A549 (cell line): ENCODE results near the gene SLC35F3. TPM values are rescaled to one million over a fixed set of nuclear protein-coding genes. Genes with fewer than 3 reads are reported as not detected.

Experiments
- ATAC-seq, 2 experiments: fragments of 200-7000 bp in 1 of 2; fragments of >200 bp in 1 of 2; cut with Nextera tagmentation in 1 of 2; cut with Tn5 transposase in 1 of 2; 3 replicates each; pipeline versions ENCODE4 v1.8.0 to v1.9.1; 2018 to 2020; ENCODE audit warnings: mild to moderate bottlenecking in 1 of 2, moderate library complexity in 1 of 2
- CTCF ChIA-PET: fragments of 300-600 bp; sonication (Branson Sonifier 250); formaldehyde crosslinking; extraction: SDS; loops from one replicate; lab custom pipeline; 2021; ENCODE audit warnings: antibody characterized with exemption, inconsistent platforms; lab: Yijun Ruan, JAX
- POLR2A ChIA-PET: fragments of 350-600 bp; formaldehyde crosslinking; extraction: SDS; loops from one replicate; lab custom pipeline; 2021; ENCODE audit warnings: antibody characterized with exemption, inconsistent platforms; lab: Yijun Ruan, JAX
- DNase-seq, 2 experiments: peaks; one replicate each; pipeline versions ENCODE4 v3.0.0 to v3.0.0-alpha.2; 2011 to 2016; ENCODE audit warnings: low read depth in 1 of 2, low spot score in 1 of 2
- FAIRE-seq: peaks from 2 replicates; lab custom pipeline; 2011; peaks lifted over from hg19 to GRCh38; lab: Jason Lieb, UNC
- H3K27ac ChIP-seq, 2 experiments: fragments of >200 bp; sonication (Bioruptor Twin); formaldehyde crosslinking; 3 replicates each; pipeline ENCODE4 v1.5.1; 2016 to 2017
- H3K4me1 ChIP-seq: fragments of >200 bp; sonication (Bioruptor Twin); formaldehyde crosslinking; 3 replicates; pipeline ENCODE4 v1.6.1; 2016
- H3K4me2 ChIP-seq: fragments of >200 bp; sonication (Bioruptor Twin); formaldehyde crosslinking; 3 replicates; pipeline ENCODE4 v1.6.1; 2016
- H3K4me3 ChIP-seq: fragments of >200 bp; sonication (Bioruptor Twin); formaldehyde crosslinking; 3 replicates; pipeline ENCODE4 v1.5.1; 2016
- H3K9me3 ChIP-seq: fragments of >200 bp; sonication (Bioruptor Twin); formaldehyde crosslinking; 3 replicates; pipeline ENCODE4 v1.6.1; 2016
- BHLHE40 ChIP-seq: IDR thresholded peaks from 2 replicates; pipeline ENCODE4 v1.6.1; 2012; ENCODE audit warnings: low read depth, low read length, inconsistent platforms
- CBX2 ChIP-seq: fragments of 200-600 bp; sonication (generic); IDR thresholded peaks from 2 replicates; pipeline ENCODE4 v1.6.1; 2016; ENCODE audit warnings: low read depth, mild to moderate bottlenecking, borderline replicate concordance
- CEBPB ChIP-seq, 2 experiments: fragments of >200 bp in 1 of 2; sonication (Bioruptor Twin) in 1 of 2; formaldehyde crosslinking in 1 of 2; IDR thresholded peaks; 2 replicates each; pipeline ENCODE4 v1.6.1; 2012 to 2016
- CHD2 ChIP-seq: fragments of 150-350 bp; IDR thresholded peaks from 2 replicates; pipeline ENCODE4 v1.6.1; 2014; ENCODE audit warnings: low read length; ENCODE audit not compliant: partially characterized antibody
- E2F6 ChIP-seq: IDR thresholded peaks from 2 replicates; pipeline ENCODE4 v1.6.1; 2012; ENCODE audit warnings: low read depth, borderline replicate concordance
- EHF ChIP-seq: fragments of 250-450 bp; sonication (Bioruptor Pico); IDR thresholded peaks from 2 replicates; pipeline ENCODE4 v1.5.0; 2020; ENCODE audit warnings: mild to moderate bottlenecking
- EHMT2 ChIP-seq: fragments of 200-600 bp; sonication (generic); IDR thresholded peaks from 2 replicates; pipeline ENCODE4 v1.6.1; 2016; ENCODE audit warnings: antibody characterized with exemption, low read depth, mild to moderate bottlenecking, moderate library complexity
- EP300 ChIP-seq, 2 experiments: fragments of >200 bp; sonication (Bioruptor Twin); formaldehyde crosslinking; IDR thresholded peaks; 2 replicates in 1 of 2; 3 replicates in 1 of 2; pipeline ENCODE4 v1.6.1; 2016 to 2017
- ESRRA ChIP-seq: fragments of 150-350 bp; IDR thresholded peaks from 2 replicates; pipeline ENCODE4 v1.6.1; 2014; ENCODE audit warnings: mild to moderate bottlenecking, low read length, borderline replicate concordance
- FOXS1 ChIP-seq: fragments of 250-450 bp; sonication (Bioruptor Pico); IDR thresholded peaks from 2 replicates; pipeline ENCODE4 v1.5.0; 2020; ENCODE audit warnings: mild to moderate bottlenecking, moderate library complexity
- GATA3 ChIP-seq: IDR thresholded peaks from 2 replicates; pipeline ENCODE4 v1.6.1; 2012; ENCODE audit warnings: borderline replicate concordance
- HEYL ChIP-seq: fragments of 250-450 bp; sonication (Bioruptor Pico); IDR thresholded peaks from 2 replicates; pipeline ENCODE4 v1.8.0; 2021; ENCODE audit warnings: mild to moderate bottlenecking, moderate library complexity
- HOXB13 ChIP-seq: fragments of 250-450 bp; sonication (Bioruptor Pico); IDR thresholded peaks from 2 replicates; pipeline ENCODE4 v1.5.0; 2020; ENCODE audit warnings: low read depth, mild to moderate bottlenecking, moderate library complexity
- HOXB5 ChIP-seq: fragments of 250-450 bp; sonication (Bioruptor Pico); IDR thresholded peaks from 2 replicates; pipeline ENCODE4 v1.5.0; 2020; ENCODE audit warnings: mild to moderate bottlenecking, moderate library complexity
- JUNB ChIP-seq: fragments of >200 bp; sonication (Bioruptor Twin); formaldehyde crosslinking; IDR thresholded peaks from 2 replicates; pipeline ENCODE4 v1.6.1; 2016
- MAFK ChIP-seq: fragments of 450-650 bp; IDR thresholded peaks from 2 replicates; pipeline ENCODE4 v1.6.1; 2014; ENCODE audit not compliant: partially characterized antibody
- MYC ChIP-seq: IDR thresholded peaks from 2 replicates; pipeline ENCODE4 v1.6.1; 2012; ENCODE audit warnings: mild to moderate bottlenecking, inconsistent platforms, low read length, improper control_type of control experiment, borderline replicate concordance
- NPAS2 ChIP-seq: fragments of 250-450 bp; sonication (Bioruptor Pico); IDR thresholded peaks from 2 replicates; pipeline ENCODE4 v1.8.0; 2022; ENCODE audit warnings: mild to moderate bottlenecking, moderate library complexity, borderline replicate concordance
- NR3C1 ChIP-seq: fragments of >200 bp; sonication (Bioruptor Twin); formaldehyde crosslinking; IDR thresholded peaks from 3 replicates; pipeline ENCODE4 v1.6.1; 2017
- PHF8 ChIP-seq: fragments of 200-600 bp; sonication (generic); IDR thresholded peaks from 2 replicates; pipeline ENCODE4 v1.6.1; 2016; ENCODE audit warnings: low read depth, mild to moderate bottlenecking, antibody characterized with exemption, moderate library complexity, borderline replicate concordance
- POLR2A ChIP-seq: IDR thresholded peaks from 2 replicates; pipeline ENCODE4 v1.6.1; 2012; ENCODE audit warnings: mild to moderate bottlenecking, low read length
- POLR2AphosphoS2 ChIP-seq: conservative IDR thresholded peaks from 2 replicates; pipeline ENCODE4 v1.6.1; 2012; ENCODE audit warnings: low read length, improper control_type of control experiment, inconsistent platforms
- RCOR1 ChIP-seq: fragments of 150-350 bp; IDR thresholded peaks from 2 replicates; pipeline ENCODE4 v1.6.1; 2014; ENCODE audit warnings: antibody characterized with exemption, low read length, low read depth
- SREBF2 ChIP-seq: fragments of 450-650 bp; IDR thresholded peaks from 2 replicates; pipeline ENCODE4 v1.6.1; 2014; ENCODE audit warnings: mild to moderate bottlenecking, moderate library complexity
- USF2 ChIP-seq: fragments of 450-650 bp; IDR thresholded peaks from 2 replicates; pipeline ENCODE4 v1.6.1; 2014; ENCODE audit warnings: antibody characterized with exemption
- ZFP36 ChIP-seq: fragments of 450-650 bp; IDR thresholded peaks from 2 replicates; pipeline ENCODE4 v1.6.1; 2014; ENCODE audit warnings: borderline replicate concordance; ENCODE audit not compliant: partially characterized antibody
- ZNF302 ChIP-seq: fragments of 250-450 bp; sonication (Bioruptor Pico); IDR thresholded peaks from 2 replicates; pipeline ENCODE4 v1.9.0; 2021; ENCODE audit warnings: inconsistent platforms, mild to moderate bottlenecking, moderate library complexity
- ZSCAN20 ChIP-seq: fragments of 250-450 bp; sonication (Bioruptor Pico); IDR thresholded peaks from 2 replicates; pipeline ENCODE4 v1.8.0; 2022; ENCODE audit warnings: mild to moderate bottlenecking, moderate library complexity
- WGBS: methylation state at CpG from one replicate; pipeline ENCODE4 v1.1.6; 2017; ENCODE audit errors: missing lambda C conversion rate; 5-methylcytosine and 5-hydroxymethylcytosine counted together
- polyA plus RNA-seq, 4 experiments: library from polyadenylated mRNA; depleted of rRNA in 3 of 4; stranded (reverse); fragments of >200 nt; fragmentation: RNase III in 1 of 4; extraction: RNeasy Plus Mini Kit Qiagen cat#74134 plus additional on column Dnase treatment in 1 of 4; gene quantifications; 2 replicates in 3 of 4; 3 replicates in 1 of 4; pipeline ENCODE4 v1.2.3, GENCODE V29; 2011 to 2017

Gene SLC35F3
- polyA plus RNA-seq, 2 of the 4 experiments (the other 2 are of a cell fraction), result 5.5 to 7.8 TPM

GRCh38 chr1:234316486-234316885 is 412.0 kb downstream of the SLC35F3 start:
- WGBS, result 88% methylated on average over 16 of the region's 18 CpGs
- H3K4me2 ChIP-seq, result no peak overlapping the region
- CTCF ChIA-PET, result interaction anchor here (1.1 to 1.8 kb wide), 4 partner anchors 11 to 201 kb away, joined by 3 to 8 read pairs (median 4); no protein-coding TSS in a partner anchor
- ATAC-seq, result no peak
- FAIRE-seq, result no peak
- no peak for TF ChIP-seq MAFK
- DNase-seq, result no peak
- H3K27ac ChIP-seq, result peak overlapping the region in 1 of 2 experiments; percentile 56; a peak in 2 of 6 replicates
- POLR2A ChIA-PET, result no interaction called here
- no peak overlapping the region for H3K4me3 ChIP-seq
- H3K9me3 ChIP-seq, result no peaks in the 10 kb centered on the region
- H3K4me1 ChIP-seq, result peaks cover 16% of the 10 kb centered on the region; the same call in 2 of the 3 replicates

GRCh38 chr1:234316937-234317336 is 412.5 kb downstream of the SLC35F3 start:
- CTCF ChIA-PET, result interaction anchor here (1.1 to 2.6 kb wide), 5 partner anchors 7 to 202 kb away, joined by 3 to 28 read pairs (median 6); no protein-coding TSS in a partner anchor
- DNase-seq (no peak), ATAC-seq (no peak)
- H3K27ac ChIP-seq, result no peak overlapping the region
- H3K4me3 ChIP-seq, result no peak overlapping the region
- H3K4me1 ChIP-seq, result peaks cover 16% of the 10 kb centered on the region; the same call in 2 of the 3 replicates
- POLR2A ChIA-PET, result no interaction called here
- no peak for TF ChIP-seq ZNF302
- no peak for TF ChIP-seq EHF (CRISPR knock-in tag)
- no peak for TF ChIP-seq ZSCAN20
- TF ChIP-seq RCOR1, result no peak
- no peak for TF ChIP-seq JUNB
- TF ChIP-seq BHLHE40, result no peak
- no peak for TF ChIP-seq USF2
- no peak for TF ChIP-seq HOXB5
- TF ChIP-seq NR3C1, result no peak
- TF ChIP-seq GATA3, result no peak
- no peak for TF ChIP-seq ZFP36
- no peak for TF ChIP-seq HOXB13
- TF ChIP-seq CEBPB (IDR thresholded peaks at IDR 0.05), result no peak
- TF ChIP-seq SREBF2, result no peak
- TF ChIP-seq, all 56 proteins: peak for 0
- H3K4me2 ChIP-seq, result no peak overlapping the region
- FAIRE-seq, result no peak
- H3K9me3 ChIP-seq, result no peaks in the 10 kb centered on the region
- 72% methylated on average over 6 of the region's 6 CpGs for WGBS

GRCh38 chr1:234320069-234320468 is 415.6 kb downstream of the SLC35F3 start:
- FAIRE-seq, result no peak
- POLR2A ChIA-PET, result no interaction called here
- peaks cover 8% of the 10 kb centered on the region; the same call in 2 of the 3 replicates for H3K4me1 ChIP-seq
- H3K4me2 ChIP-seq, result no peak overlapping the region
- DNase-seq, result no peak
- H3K27ac ChIP-seq, result no peak overlapping the region
- 76% methylated on average over 5 of the region's 5 CpGs for WGBS
- H3K9me3 ChIP-seq, result no peaks in the 10 kb centered on the region
- ATAC-seq, result no peak
- H3K4me3 ChIP-seq, result no peak overlapping the region
- TF ChIP-seq EHMT2 (no peak), MYC (no peak), FOXS1 (no peak), CBX2 (no peak), E2F6 (no peak), EP300 (IDR thresholded peaks at IDR 0.05) (no peak), NR3C1 (no peak), POLR2A (no peak), POLR2AphosphoS2 (no peak)
- TF ChIP-seq, all 56 proteins: peak for 0
- CTCF ChIA-PET, result interaction anchor here (0.7 to 1.3 kb wide), 2 partner anchors 10 to 34 kb away, joined by 3 to 4 read pairs; no protein-coding TSS in a partner anchor

- WGBS, result 73% methylated on average over 8 of the region's 8 CpGs
- no peak for DNase-seq
- Histone ChIP-seq H3K27ac (no peak overlapping the region), H3K4me3 (no peak overlapping the region), H3K4me2 (no peak overlapping the region), H3K4me1 (peaks cover 4% of the 10 kb centered on the region; the same call in 1 of the 3 replicates), H3K9me3 (no peaks in the 10 kb centered on the region)
- ATAC-seq, result no peak
- TF ChIP-seq PHF8 (no peak), EHF (CRISPR knock-in tag) (no peak), EP300 (IDR thresholded peaks at IDR 0.05) (no peak), HEYL (no peak), CHD2 (no peak), POLR2AphosphoS2 (no peak), NPAS2 (CRISPR knock-in tag) (no peak), JUNB (no peak), HOXB13 (no peak), CBX2 (no peak), MYC (no peak), ESRRA (no peak)
- ChIA-PET CTCF (interaction anchor here (0.7 to 1.3 kb wide), 2 partner anchors 11 to 33 kb away, joined by 3 to 4 read pairs; no protein-coding TSS in a partner anchor), POLR2A (no interaction called here)
- no peak for FAIRE-seq
Observed at GRCh38 chr1:234320549-234320948, 416.1 kb downstream of the SLC35F3 start.
